ENCODE measurements around the gene CCNF.
"Not testable (repeated sequence)": the region's sequence is repeated elsewhere in the genome, so short reads cannot be mapped to it uniquely, and the experiment has no call there.

The CCNF gene, protein sequence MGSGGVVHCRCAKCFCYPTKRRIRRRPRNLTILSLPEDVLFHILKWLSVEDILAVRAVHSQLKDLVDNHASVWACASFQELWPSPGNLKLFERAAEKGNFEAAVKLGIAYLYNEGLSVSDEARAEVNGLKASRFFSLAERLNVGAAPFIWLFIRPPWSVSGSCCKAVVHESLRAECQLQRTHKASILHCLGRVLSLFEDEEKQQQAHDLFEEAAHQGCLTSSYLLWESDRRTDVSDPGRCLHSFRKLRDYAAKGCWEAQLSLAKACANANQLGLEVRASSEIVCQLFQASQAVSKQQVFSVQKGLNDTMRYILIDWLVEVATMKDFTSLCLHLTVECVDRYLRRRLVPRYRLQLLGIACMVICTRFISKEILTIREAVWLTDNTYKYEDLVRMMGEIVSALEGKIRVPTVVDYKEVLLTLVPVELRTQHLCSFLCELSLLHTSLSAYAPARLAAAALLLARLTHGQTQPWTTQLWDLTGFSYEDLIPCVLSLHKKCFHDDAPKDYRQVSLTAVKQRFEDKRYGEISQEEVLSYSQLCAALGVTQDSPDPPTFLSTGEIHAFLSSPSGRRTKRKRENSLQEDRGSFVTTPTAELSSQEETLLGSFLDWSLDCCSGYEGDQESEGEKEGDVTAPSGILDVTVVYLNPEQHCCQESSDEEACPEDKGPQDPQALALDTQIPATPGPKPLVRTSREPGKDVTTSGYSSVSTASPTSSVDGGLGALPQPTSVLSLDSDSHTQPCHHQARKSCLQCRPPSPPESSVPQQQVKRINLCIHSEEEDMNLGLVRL

DNA sequence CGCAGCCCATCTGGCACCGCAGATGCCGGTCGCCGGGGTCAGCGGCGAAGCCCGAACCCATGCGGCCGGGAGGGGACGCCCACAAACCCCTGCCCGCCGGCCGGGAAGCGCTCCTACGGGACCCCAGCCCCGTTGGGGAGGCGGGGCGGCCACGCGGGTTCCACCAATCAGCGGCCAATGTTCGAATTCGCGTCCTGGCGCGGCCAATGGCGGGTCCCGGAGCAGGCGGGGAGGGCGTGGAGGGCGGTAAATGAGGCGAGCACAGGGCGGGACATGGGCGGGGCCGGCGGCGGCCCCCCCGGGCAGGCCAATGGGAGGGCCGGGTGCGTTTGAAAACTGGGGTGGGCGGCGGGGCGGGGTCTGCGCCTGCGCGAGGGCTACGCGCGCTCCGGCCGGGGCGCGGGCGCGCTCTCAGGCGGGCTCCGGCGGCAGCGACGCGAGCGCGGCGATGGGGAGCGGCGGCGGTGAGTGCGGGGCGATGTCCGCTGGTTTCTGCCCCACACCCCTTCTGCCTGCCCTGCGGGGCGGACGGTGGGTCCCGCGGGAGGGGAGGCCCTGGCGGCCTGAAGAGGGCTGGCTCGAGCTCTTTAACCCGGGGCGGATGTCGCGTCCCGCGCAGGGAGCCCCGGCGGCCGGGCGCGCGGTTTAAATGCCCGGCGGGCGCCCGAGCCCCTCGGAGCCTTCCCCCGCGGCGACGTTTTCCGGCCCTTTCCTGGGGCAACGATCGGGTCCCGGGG, at the start of gene CCNF:
TSS of gene CCNF (plus strand) at position 414 of the 737 bp plus-strand sequence. CDS start at position 449, 35 bp downstream.
- DNase-seq: peak; percentile 92

DNA sequence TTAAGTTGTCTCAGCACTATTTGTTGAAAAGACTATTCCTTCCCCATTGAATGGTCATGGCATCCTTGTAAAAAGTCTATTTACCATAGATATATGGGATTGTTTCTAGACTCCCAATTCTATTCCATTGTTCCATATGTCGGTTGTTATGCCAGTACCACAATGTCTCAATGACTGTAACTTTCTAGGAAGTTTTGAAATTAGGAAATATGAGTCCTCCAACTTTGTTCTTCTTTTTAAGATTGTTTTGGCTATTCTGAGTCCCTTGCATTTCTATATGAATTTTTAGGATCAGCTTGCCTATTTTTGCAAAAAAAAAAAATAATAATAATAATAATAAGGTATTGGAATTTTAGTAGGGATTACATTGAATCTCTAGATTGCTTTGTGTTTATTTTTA, 45.7 kb upstream of the CCNF start:
- DNase-seq: no peak

- no peak for DNase-seq
Measured at GRCh38 chr16:2384426-2384825, 44.8 kb upstream of the CCNF start.

GRCh38 chr16:2385190-2385836, 43.9 kb upstream of the CCNF start:
- DNase-seq: no peak

DNA sequence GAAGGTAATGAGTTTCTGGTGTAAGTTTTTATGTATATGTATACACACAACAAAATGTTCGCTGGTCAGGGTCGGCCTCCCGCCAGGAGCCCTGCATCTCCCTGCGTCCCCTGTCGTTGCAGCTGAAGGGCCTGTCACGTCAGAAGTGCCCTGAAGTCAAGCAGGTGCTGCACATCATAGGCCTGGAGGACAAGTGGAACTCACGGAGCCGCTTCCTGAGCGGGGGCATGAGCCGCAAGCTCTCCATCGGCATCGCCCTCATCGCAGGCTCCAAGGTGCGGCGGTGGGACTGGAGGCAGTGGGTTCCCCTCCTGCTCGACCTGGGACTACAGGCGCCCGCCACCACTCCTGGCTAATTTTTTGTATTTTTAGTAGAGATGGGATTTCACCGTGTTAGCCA, 43.3 kb upstream of the CCNF start:
- not testable (repeated sequence) for DNase-seq

- no peak for DNase-seq
Measured at GRCh38 chr16:2386990-2387389, 42.3 kb upstream of the CCNF start.

DNA sequence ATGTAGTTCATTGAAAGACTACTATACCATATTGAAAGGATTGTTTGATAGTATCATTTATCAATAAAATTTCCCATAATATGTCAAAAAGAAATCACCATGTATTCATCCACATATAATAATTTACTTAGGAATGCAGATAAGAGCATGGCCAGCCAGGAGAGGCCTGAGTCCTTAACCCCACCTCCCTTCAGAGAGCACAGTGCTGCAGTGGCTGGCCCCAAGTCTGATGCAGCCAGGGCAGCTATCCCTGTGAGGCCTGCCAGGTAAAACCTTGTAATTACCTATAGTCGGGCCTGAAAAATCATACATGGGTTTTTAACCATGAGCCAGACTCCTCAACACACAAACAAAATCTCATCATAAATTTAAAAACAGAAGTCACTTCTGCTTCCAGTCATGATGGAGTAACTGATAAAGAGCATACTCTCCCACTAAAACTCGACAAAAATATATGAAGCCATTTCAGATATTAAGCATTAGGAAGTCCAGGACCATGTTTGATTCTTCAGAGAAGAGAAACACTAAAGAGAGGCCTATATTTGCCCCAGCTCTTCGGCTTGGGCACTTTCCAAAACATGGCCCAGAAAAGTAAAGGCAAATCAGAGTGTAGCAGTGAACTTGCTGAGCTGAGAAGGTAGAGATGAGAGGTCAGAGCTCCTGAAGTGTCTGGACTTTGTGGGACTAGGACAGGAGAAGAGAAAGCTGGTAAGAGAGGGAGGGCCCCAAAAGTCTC, 40.9 kb upstream of the CCNF start:
- no peak for DNase-seq

DNA sequence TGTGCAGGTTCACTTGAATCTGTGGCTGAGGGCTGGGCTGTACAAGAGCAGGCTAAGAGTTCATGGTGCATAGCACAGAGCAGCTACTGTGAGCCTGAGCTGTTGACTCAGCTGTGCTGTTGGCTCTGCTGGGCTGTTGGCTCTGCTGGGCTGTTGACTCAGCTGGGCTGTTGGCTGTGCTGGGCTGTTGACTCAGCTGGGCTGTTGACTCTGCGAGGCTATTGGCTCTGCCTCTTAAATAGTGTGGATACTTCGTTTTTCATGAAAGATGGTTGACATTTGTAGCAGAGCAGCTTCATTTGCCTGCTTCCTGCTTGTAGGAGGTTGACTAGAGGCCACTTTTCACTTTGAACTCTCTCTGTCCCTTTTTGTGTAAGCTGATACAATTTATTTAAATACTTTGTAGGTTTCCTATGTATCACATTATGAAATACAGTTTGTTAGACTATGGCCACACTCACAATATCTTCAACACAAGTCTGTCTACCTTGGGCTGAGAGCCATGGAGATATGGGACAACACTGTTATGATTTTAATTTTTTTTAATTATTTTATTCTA, 40.3 kb upstream of the CCNF start:
- DNase-seq: peak; percentile 47

DNA sequence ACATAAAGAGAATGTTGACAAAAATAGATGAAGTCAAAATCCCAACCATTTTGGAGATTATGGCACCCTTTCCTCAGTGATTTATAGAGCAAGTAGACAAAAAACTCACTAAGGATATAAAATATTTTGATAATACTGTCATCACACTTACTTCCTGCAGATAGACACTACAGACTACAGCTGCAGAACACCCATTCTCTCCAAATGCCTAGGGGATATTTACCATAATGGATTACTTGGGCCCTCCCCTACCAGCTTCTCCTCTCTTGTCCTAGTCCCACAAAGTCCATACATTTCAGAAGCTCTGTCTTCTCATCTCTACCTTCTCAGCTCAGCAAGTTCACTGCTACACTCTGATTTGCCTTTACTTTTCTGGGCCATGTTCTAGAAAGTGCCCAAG, 37.2 kb upstream of the CCNF start:
- DNase-seq: no peak

- no peak for DNase-seq
Measured at GRCh38 chr16:2398520-2398919, 30.7 kb upstream of the CCNF start.

DNA sequence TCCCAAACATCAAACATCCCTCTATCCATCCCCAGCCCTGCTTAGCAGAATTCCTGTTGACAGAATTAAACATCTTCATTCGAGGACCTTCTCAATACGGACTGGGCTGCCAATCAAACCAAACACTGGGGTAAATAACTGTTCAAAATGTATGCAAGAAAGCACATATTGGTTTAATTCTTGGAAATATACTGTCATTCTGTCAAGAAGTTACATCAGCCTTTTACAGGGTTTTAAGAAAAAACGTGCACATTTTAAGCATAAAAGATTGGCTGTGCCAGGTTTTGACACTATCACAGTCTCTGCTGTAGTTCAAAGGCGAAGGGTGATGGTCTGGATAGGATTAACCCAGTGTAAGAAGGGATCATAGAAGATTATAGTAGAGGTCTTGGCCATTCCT, 25.1 kb upstream of the CCNF start:
- DNase-seq: no peak

- DNase-seq: no peak
Measured at GRCh38 chr16:2415085-2415484, 14.2 kb upstream of the CCNF start.

GRCh38 chr16:2420035-2420434, 9.2 kb upstream of the CCNF start:
- DNase-seq: peak; percentile 53

DNA sequence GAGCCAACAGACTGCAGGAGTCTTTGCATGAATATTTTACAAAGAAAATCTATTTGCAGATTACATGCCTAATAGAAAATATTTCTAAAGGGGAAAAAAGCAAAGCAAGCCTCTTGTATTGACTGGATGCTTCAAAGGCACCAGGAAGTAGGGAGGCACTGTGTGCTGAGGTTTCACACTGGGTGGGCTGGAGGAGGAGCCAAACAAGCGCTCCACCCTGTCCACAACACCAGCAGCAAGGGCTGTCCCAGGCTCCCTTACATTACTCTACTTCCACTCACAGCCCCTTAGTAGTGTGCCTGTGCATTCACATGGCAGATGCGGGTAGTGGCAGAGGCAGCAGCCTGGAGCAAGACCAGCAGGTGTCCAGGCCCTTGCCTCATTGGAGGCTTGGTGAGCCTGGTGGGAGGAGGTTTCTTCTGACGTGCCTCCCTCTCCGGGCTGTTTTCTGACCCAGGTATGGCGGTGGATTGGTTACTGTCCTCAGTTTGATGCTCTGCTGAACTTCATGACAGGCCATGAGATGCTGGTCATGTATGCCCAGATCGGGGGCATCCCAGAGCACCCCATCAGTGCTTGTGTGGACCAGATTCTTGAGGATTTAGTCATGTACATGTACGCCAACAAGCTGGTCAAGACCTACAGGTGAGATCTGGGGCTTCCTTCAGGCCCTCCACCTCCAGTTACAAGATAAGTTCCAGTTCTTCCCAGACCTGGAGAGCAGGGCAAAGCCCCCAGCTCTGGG, 7.0 kb upstream of the CCNF start:
- no peak for DNase-seq

DNA sequence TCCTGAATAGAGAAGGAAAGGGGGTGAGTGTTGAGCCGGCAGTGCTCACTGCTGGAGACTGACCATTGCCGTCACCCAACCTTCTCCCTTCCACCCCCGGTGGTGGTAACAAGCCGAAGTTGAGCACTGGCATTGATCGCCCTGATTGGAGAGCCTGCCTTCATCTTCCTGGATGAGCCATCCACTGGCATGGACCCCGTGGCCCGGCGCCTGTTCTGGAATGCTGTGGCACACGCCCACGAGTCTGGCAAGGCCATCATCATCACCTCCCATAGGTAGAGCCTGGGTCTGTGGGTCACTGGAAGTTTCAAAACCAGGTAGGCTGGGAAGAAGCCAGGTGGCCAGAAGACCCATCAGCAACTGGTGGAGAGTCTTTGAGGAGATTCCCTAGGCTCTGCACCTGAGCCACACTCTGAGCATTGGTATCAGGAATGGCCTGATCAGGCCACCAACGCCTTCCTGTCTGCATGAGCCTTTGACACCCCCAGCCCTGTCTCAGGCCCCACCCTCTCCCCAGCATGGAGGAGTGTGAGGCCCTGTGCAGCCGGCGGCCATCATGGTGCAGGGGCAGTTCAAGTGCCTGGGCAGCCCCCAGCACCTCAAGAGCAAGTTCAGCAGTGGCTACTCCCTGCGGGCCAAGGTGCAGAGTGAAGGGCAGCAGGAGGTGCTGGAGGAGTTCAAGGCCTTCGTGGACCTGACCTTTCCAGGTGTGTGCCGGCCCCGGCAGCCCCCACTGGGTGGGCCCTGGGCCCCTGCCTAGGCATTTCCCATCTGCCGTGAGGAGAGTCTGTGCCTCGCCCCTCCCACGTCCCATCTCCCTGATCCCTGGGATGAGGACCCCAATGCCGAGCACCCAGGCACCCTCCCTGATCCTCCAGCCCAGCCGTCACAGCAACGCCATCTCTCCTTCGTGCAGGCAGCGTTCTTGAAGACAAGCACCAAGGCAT, 4.9 kb upstream of the CCNF start:
- no peak for DNase-seq

DNA sequence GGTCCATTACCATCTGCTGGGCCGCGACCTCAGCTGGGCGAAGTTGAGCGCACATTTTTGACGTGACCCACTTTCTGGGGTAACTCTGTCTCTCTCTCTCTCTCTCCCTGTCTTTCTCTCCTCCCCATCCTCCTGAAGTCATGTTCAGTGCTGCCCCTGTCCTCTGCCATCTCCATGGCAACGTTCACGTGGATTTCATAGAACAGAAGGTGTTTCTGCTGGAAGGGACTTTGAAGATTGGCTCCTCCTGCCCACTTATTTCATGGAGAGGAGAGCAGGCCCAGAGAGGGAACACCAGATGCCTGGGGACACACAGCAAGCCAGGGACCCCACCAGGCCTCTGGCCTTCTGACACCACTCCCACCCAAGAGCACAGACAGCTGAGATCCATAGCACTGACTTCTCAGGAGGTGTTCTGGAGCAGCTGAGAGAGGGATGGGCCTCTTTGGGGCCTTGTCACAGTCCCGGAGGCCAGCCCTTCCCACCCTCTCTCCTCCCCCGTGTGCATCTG, 4.2 kb upstream of the CCNF start:
- DNase-seq: no peak

GRCh38 chr16:2425825-2426430, 3.3 kb upstream of the CCNF start:
- no peak for DNase-seq

GRCh38 chr16:2426941-2427361, 2.3 kb upstream of the CCNF start:
- DNase-seq: no peak

GRCh38 chr16:2427526-2427925, 1.7 kb upstream of the CCNF start:
- no peak for DNase-seq

All from HCEC 1CT (cell line).